ENCODE results near the gene PPCDC.

PPCDC gene, protein sequence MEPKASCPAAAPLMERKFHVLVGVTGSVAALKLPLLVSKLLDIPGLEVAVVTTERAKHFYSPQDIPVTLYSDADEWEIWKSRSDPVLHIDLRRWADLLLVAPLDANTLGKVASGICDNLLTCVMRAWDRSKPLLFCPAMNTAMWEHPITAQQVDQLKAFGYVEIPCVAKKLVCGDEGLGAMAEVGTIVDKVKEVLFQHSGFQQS

DNA sequence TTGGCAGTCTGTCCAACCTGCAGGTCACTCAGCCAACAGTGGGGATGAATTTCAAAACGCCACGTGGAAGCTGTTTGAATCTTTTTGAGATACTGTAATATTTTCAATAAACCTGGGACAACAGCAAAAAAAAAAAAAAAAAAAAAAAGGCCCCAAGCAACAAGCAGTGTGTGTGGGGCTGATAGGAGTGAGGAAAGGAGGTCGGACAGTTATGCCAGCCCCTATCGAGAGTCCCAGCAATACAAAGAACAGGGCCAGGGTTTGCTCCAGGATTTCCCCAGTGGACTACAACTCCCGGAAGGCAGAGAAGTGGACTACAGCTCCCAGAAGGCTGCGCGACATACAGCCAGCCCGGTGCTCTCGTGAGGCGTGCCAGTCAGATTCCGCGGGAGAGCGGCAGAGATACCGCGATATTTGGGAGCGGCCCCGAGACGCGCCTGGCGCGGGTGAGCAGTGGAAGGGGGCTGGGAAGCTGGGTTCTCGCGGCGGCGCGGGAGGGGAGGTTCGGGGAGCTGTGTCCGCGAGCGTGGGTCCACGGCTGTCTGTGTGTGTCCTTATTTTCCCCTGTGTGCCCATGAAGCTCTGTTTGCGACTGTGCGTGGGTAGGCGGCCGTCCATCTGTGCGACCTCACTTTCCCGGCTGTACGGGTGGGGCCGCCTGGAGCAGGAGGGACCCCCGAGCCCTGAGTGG is at the start of gene PPCDC:
Gene PPCDC, plus strand, starts transcription at position 410 of the 691 bp plus-strand sequence. CDS start 4,729 bp downstream, outside the sequence.
- peak; percentile 83 for DNase-seq (ENCODE audit: low read depth)

DNA sequence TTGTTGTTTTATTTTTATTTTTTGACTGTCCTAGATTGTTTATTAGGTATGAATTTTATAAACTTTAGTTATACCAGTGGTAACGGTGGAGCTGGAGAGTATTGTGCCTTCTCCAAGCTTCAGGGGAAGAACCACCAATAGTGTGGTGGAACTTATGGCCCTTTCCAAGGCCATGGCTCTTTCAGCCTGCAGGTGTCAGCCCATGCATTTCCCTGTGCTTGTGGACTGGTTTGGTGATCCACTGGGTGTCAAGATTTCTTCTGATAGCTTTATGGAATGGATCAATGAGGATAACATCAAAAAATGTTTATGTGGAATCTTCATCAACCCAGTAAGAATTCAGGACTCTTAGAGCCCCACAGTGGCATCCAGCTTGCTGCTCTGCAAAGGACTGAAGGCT is 47.2 kb upstream of the PPCDC start:
- DNase-seq (ENCODE audit: low read depth) = no peak

DNA sequence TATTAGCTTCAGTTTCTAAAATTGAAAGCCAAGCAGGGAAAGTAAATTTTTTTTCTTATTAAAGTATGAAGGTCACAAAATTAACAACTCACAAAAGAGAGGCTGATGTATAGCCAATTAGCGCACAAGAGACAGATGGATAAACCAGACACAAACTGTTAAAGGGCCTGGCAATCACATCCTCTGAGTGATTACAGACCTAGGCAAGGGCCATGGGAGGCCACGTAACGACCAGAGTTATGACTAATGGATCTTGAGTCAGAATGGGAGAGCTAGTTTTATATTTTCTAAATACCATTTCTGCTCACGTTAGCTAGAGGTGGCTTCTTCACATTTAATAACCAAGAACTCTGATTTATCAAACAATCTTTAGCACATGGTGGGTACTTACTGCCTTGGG is 45.8 kb upstream of the PPCDC start:
- DNase-seq (ENCODE audit: low read depth) = no peak

DNA sequence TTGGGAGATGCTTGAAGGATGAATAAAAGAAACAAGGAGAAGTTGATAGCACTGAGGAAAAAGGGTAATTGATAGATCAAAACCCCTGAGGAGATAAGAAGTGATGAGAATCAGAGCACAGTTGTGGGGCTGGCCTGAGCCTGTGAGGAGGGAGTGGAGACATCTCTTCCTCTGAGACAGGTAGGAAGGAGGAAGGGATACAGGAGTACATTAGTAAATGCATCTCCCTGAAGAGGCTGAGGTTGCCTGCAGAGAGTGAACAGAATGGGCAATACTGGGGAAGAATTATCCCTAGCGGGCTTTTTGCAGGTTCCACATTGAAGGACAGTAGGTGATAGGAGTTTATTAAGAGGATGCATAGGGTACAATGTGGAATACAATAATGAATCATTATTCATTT is 45.3 kb upstream of the PPCDC start:
- DNase-seq (ENCODE audit: low read depth) = no peak

DNA sequence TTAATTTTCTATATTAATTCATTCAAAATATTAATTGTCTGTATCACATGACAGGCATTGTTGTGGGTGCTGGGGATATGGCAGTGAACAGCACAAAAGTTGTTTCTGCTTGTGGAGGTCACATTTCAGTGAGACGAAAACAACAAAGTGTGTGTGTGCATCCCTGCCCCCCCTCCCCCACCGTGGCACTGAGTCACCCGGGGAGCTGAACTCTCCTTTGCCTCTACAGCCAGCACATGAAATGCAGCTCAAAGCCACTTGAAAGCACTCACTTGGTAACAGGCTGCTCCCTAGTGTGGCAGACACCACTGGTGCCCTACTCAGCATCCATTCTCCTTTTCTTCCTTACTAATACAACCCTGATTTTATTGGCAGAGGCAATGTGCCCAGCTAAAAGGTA is 44.9 kb upstream of the PPCDC start:
- no peak for DNase-seq (ENCODE audit: low read depth)

DNA sequence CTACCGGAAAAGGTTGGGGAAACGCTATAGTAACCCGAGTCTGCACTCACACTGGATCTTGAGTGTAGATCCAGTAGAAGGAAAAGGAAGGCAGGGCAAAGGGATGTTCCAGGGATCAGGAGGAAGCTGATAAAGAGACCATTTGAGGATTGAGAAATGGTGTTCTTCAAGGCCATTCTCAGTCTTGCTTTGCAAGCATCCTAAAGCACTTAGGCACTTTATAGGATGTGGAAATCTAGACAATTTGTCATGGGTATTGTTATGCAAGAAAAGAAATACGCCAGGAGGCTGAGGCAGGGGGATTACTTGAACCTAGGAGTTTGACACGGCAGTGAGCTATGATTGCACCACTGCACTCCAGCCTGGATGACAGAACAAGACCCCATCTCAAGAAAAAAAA is 41.2 kb upstream of the PPCDC start:
- no peak for DNase-seq (ENCODE audit: low read depth)

DNA sequence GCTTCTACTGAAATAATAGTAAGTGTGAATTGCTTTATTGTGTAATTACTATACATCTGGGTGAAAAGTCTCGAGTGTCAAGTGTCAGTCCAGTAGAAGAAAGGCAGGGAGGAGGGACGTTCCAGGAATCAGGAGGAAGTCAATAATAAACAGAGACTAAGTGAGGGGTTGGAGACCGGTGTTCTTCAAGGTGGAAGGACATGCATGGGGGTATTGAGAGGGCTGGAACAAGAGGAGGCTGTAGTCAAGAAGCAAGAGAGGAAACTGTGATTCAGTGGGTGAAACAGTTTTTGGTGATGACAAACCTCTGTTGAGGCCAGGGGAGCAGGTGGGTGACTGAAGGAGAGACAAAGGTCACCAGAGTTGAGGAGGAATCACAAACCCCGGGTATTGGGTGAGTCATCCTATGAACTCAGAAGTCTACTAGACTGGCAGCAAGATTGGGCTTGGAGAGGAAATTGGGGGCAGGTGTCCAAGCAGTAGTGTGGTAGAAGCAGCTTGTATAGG is 39.6 kb upstream of the PPCDC start:
- no peak for DNase-seq (ENCODE audit: low read depth)

DNA sequence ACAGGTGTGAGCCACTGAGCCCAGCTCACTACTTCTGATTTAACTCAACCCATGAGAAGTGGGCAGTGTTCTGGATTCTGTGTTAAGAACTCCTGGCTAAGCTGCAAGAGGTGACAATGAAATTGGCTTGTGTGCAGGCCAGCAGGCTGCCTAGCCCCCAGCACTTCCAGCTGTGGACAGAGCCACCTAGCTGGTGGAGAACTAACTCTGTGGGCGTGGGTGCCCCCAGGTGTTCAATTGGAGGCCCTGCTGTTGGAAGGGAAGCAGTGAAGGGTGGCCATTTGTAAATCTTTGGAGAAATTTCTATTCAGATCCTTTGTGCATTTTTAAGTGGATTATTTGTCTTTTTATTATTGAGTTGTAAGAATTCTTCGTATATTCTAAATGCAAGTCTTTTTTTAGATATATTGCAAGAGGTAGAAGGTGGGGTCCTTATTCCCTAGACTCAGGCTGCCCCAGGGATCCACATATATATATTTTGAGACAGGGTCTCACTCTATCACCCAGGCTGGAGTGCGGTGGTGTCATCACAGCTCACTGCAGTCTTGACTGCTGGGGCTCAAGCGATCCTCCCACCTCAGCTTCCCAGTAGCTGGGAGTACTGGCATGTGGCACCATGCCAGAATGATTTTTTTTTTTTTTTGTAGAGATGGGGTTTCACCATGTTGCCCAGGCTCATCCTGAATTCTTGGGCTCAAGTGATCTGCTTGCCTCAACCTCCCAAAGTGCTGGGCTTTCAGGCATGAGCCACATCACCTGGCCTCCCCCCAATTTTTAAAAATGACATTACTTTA is 35.2 kb upstream of the PPCDC start:
- DNase-seq (ENCODE audit: low read depth) = no peak

DNA sequence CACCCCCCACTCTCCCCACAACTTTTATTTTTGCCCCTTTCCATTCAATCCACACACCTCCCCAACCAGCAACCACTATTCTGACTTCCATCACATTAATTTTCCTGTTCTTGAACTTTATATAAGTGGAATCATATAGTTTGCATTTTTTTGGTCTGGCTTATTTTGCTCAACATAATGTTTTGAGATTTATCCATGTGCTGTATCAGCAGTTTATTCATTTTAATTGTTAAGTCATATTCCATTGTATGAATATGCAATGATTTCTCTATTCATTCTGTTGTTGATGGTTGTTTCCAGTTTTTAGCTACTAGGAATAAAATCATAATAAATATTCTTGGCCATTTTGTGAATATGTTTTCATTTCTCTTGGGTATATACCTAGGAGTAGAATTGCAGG is 33.9 kb upstream of the PPCDC start:
- no peak for DNase-seq (ENCODE audit: low read depth)

DNA sequence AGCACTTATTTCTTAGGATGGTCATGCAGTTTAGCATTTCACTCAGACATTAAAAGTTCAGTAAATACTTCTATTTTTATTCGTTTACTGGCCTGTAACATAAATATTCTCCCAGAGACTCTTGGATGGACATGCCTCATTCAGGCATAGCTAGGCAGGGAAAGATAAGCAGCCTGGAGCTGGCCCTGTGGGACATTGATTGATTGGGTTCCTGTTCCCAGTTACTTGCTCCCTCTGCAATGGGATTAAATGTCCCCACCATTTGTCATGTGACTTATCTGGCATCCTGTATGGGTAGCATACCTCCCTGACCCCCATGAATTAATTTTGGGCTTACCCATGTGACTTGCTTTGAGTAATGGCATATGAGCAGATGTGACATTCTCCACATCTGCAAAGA is 30.8 kb upstream of the PPCDC start:
- no peak for DNase-seq (ENCODE audit: low read depth)

DNA sequence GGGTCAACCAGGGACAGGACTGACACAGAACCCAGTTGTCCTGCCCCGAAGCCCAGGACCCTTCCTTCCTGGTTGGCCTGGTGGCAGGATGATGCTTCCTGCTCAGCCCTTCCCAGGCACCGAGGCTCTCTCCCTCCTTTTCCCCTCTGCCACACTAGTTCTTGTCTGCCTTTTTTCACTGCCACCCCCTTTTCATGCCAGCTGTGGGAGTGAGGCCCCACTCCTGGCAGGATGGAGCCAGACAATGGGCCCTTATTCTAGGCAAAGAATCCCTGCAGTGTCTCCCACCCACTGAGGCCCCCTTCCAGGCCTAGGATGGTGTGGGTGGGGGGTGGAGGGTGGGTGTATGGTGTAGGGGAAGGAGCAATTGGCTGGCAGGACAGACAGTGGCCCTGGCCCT is 29.2 kb upstream of the PPCDC start:
- DNase-seq (ENCODE audit: low read depth) = no peak

DNA sequence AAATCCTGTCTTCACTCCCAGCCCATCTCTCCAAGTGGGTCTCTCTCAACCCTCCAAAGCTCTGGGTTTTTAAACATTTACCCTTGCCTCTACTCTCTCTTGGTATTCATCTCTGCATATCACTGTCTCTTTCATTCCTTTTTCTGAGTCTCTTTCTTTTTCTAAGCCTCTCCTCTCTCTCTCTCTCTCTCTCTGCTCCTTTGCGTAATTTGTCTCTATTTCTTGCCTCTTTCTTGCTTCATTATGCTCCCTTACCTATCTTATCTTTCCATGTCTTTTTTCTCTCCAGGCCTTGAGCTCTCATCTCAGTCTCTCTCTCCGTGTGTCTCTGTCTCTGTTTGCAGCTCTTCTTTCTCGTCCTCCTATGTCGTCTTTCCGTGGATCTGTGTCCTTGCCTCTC is 28.7 kb upstream of the PPCDC start:
- DNase-seq (ENCODE audit: low read depth) = no peak

DNA sequence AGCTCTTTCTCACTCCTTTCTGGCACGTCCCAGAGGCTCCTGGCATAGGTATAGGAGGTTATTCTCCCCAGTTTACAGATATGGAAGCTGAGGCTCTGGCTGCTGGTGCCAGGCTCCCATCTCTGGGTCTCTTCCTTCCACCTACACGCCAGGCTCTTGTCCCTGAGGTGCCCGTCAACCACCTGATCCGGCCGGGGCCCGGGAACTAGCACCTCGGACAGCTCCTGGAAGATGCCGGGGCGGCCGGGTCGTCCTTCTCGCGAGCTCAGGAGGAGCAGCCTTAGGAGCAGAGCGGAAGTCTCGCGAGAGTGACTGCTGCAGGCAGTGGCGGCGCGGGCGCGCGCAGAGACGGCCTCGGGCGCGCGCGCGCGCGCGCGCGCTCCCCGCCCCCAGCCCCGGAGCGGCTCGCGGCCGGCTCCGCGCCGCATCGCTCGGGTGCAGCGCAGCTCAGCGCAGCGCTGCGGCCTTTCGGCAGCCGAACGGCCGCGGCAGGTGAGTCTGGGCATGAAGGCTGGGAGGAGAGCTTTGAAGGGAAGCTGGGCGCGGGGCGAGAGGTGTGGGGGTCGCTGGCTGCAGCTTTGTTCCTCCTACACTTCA is 28.1 kb upstream of the PPCDC start, which contains the start of gene SCAMP5:
Gene SCAMP5, plus strand, starts transcription at position 382 of the 597 bp plus-strand sequence. CDS start 16,277 bp downstream, outside the sequence.
- peak; percentile 80 for DNase-seq (ENCODE audit: low read depth)

DNA sequence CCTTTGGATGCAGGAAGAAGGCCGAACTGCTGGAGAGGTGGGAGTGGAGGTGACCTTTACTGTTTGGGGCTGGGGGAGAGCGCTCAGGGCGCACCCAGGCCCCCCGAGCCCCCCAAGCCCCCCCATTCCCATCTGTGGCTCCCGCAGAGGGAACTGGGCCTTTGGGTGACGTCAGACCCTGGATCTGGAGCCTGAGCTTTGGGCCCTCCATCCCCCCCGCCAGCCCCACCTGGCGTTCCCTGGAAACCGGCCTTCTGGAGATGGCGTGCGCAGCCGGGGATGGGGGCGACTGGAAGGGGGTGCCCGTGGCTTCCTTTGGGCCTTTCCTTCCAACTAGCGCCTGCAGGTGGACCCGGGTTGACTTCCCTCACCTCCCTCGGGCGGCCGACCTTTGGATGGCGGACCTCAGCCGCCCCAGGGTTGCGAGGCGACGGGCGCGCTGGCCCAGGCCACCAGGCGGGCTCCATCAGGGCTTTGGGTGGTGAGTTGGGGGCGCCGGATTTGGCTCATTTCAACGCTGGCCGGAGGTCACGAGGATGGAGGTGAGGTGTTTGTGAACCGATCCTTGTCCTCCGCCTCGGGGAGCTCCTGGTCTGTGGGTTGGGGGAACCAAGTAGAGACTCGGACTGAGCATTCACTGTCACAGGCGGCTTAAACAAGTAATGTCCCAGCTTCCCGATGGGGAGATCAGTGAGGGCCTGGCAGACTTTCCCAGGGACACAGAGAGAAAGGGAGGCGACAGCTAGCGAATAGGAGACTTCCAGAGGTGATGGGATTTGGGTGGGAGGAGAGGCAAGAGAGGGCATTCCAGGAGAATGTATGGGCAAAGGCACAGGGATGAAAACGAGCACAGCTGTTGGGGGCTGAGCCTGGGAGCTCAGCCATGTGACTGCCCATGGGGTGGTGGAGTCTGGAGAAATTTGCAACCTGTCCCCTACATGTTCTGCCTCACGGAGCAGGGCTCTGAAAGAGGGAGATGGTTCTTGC is 27.3 kb upstream of the PPCDC start:
- DNase-seq (ENCODE audit: low read depth) = no peak

DNA sequence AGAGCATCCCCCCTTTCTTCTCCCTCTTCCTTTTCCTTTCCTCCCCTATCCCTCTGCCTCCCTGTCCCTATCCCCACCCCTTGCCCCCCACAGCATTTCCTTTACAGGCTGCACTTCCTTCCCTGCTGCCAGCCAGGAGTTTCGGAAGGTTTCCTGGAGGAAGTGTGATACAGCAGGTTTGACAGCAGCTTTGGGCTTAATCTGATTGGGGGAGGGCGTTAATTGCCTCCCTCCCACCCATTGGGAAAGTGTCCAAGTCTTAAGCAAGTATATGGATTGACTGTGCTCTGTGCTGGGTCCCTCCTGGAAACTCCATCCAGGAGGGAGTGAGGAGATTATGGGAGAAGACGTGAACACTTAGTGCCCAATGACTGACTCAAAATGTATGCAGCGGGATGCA is 26.2 kb upstream of the PPCDC start:
- no peak for DNase-seq (ENCODE audit: low read depth)

DNA sequence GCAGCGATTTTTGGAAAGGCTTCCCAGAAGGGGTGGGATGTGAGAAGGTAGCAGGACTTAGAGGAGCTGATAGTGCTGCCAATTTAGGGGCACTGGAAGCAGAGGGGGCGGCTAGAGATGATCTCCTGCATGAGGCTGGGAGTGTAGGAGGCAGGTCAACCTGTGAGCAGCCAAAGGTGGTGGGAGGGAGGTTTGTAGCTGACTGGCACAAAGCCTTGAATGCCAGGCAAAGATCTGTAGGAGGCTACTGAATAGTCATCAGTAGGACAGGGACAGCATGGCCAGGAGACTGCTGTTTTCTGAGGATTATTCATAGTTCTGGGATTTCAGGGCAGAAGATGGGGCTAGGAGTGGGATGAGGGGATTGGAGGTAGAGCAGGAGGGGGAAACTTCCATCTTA is 25.8 kb upstream of the PPCDC start:
- DNase-seq (ENCODE audit: low read depth) = no peak

DNA sequence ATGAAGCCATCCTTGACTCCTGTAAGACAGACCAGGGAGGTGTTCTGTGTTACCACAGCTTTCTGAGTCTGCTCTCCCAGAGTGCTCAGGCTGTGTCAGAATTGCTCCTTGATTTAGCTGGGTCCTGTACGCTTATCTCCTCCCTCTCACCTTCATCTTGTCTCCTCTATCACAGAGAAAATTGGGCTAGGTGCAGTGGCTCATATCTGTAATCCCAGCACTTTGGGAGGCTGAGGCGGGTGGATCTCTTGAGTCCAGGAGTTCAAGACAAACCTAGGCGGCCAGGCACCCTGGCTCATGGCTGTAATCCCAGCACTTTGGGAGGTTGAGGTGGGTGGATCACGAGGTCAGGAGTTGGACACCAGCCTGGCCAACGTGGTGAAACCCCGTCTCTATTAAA is 22.1 kb upstream of the PPCDC start:
- no peak for DNase-seq (ENCODE audit: low read depth)

DNA sequence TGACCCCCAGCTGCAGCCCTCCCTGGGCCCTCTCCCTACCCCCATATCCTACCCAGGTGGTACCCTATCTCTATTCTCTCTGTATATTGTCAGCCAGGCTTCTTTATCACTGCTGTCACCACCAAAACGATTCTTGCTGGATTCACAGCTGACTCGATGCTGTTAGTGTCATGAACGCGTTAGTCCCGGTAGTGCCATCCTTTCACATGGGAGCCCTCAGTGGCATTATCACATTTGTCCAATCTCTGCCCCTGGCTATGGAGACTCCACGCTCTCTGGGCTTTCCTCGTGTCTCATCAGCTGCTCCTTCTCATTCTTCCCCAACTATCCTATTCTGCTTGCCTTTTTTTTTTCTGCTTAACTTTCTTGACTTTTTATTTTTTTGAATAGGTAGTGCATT is 21.0 kb upstream of the PPCDC start:
- DNase-seq (ENCODE audit: low read depth) = no peak

DNA sequence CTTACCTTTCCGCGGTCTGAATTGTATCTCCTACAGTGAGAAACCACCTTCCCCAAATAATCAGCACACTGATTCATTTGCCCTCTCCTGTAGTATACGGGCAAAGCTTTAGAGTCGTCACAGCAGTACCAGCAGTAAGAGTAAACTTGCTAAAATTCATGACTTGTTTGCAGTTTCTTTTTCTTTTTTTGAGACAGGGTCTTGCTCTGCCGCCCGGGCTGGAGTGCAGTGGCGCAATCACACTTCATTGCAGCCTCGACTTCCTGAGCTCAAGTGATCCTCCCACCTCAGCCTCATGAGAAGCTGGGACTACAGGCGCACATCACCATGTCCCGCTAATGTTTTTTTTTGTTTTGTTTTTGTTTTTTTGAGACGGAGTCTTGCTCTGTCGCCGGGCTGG is 16.2 kb upstream of the PPCDC start:
- DNase-seq (ENCODE audit: low read depth) = no peak

DNA sequence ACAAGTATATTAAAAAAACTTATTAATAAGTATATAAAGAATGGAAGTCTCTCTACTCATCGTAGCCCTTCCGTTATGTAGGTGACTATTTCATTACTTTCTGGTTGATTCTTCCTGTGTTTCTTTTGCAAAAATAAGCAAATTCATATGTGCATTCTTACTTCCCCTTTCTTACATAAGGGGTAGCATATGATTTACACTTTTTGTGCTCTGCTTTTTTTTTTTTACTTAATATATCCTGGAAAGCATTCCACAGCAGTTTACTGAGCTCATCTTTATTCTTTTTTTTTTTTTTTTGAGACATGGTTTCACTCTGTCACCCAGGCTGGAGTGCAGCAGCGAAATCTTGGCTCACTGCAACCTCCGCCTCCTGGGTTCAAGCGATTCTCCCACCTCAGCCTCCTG is 15.2 kb upstream of the PPCDC start:
- DNase-seq (ENCODE audit: low read depth) = no peak

DNA sequence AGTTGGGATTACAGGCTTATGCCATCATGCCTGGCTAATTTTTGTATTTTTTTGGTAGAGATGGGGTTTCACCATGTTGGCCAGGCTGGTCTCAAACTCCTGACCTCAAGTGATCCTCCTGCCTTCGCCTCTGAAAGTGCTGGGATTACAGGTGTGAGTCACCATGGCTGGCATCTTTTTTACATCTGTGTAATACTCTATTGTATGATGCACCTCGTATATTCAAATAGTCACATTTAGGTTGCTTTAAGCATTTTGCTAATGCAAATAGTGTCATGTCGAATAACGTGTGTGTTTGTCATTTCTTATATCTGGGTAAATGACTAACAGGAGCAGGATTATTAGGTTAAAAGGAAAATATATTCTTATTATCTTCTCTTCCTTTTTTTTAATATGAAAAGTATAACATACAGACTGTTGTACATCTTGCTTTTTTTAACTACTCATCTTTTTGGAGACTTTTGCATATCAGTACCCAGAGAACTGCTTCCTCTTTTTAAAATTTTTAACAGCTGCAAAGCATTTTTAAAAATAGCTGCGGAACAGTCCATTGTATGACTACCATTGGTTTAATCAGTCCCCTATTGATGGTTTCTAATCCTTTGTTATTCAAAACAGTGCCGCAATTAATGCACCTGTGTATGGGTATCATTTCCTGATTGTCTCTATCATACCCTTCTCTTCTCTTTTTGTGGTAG is 14.6 kb upstream of the PPCDC start:
- no peak for DNase-seq (ENCODE audit: low read depth)

All from activated T-helper 1 cell treated with Interleukin-2 at 50 U/mL for 16 hours (primary cell).